ENCODE data around the gene CUBN. TPM values are rescaled to one million over a fixed set of nuclear protein-coding genes. Genes with fewer than 3 reads are reported as not detected.

Gene CUBN
- total and polyA plus RNA-seq, 10 of the 15 experiments (the other 5 are each of a cell fraction or from before 2014, with no cell fraction given), result under 0.01 to 0.14 (median 0.02) TPM; not detected in 6

DNA sequence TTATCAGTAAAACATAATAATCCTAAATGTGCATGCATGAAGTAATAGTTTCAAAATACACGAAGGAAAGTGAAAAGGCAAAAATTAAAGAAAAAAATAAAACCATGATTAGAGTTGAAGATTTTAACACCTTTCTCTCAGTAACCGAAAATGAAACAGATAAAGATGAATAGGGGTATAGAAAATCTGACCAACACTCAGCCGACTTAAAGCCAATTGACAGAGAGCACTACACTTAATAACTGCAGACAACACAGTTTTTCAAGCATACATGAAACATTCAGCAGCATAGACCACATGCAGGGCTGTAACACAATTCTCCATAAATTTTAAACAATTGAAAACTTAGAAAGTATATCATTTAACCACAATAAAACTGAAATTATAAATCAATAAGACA, 76.1 kb downstream of the CUBN start:
- ATAC-seq, result no peak
- CTCF ChIA-PET, result no interaction called here
- H3K27me3 ChIP-seq (replicated peaks in 1 of 2; ENCODE audit: control insufficient read depth in 2 of 2, insufficient read depth in 2 of 2, low read length in 1 of 2), result no peaks in the 10 kb centered on the region
- RAD21 ChIA-PET (ENCODE audit: unreplicated experiment), result no interaction called here
- no peaks in the 10 kb centered on the region for H3K4me1 ChIP-seq (ENCODE audit: control insufficient read depth, insufficient read depth, low read length)
- POLR2A ChIA-PET, result no interaction called here
- BruUV-seq (replicated peaks), result no TSS peak
- no peaks in the 10 kb centered on the region for H4K20me1 ChIP-seq (ENCODE audit: control insufficient read depth, insufficient read depth)
- TF ChIP-seq MTA3 (IDR thresholded peaks at IDR 0.05; ENCODE audit: borderline replicate concordance, low read length) (no peak), CREM (IDR thresholded peaks at IDR 0.05; ENCODE audit: low read depth) (no peak)
- in situ Hi-C loops (cut with MboI), result no loop called here
- no peak overlapping the region for H3K4me2 ChIP-seq (ENCODE audit: control insufficient read depth, insufficient read depth)
- intact Hi-C loops (cut with micrococcal nuclease; ENCODE audit: unreplicated experiment), result no loop called here
- FAIRE-seq, result no peak
- SMC1A ChIA-PET (ENCODE audit: uncharacterized antibody, unreplicated experiment), result no interaction called here
- WGBS (ENCODE audit: insufficient coverage, insufficient replicate concordance, low lambda C conversion rate, missing lambda C conversion rate), result 40% methylated on average over 3 of the region's 3 CpGs
- no peak overlapping the region for H2AFZ ChIP-seq (ENCODE audit: control insufficient read depth, low read depth, low read length)
- no peak overlapping the region for H3K9ac ChIP-seq (ENCODE audit: control insufficient read depth, insufficient read depth, low read length)
- no peaks in the 10 kb centered on the region for H3K36me3 ChIP-seq (ENCODE audit: control insufficient read depth in 2 of 2, insufficient read depth in 2 of 2, low read length in 1 of 2)
- H3K79me2 ChIP-seq (ENCODE audit: control insufficient read depth, insufficient read depth, low read length), result no peaks in the 10 kb centered on the region
- no peak for DNase-seq (ENCODE audit: low read depth, low spot score)
- no peak overlapping the region for H3K27ac ChIP-seq (ENCODE audit: control insufficient read depth, insufficient read depth)
- H3K4me3 ChIP-seq, result no peak overlapping the region
- no peaks in the 10 kb centered on the region for H3K9me3 ChIP-seq (replicated peaks; ENCODE audit: control insufficient read depth, insufficient read depth, low read length)

DNA sequence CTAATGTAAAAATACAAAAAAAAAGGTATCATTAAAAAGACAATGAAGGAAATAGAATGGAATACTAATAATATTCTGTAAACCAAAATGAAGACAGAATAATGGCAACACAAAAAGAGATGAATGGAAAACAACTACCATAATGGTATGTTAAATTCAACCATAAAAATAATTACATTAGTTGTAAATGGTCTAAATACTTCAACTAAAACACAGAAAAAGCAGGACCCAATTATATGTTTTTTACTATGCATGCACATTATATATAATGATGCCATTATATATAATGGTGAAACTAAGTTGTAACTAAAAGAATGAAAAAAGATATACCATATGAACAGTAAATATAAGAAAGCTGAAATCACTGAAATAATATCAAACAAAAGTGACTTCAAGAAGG, 76.5 kb downstream of the CUBN start:
- Histone ChIP-seq H3K4me3 (no peak overlapping the region), H3K36me3 (ENCODE audit: control insufficient read depth in 2 of 2, insufficient read depth in 2 of 2, low read length in 1 of 2) (no peaks in the 10 kb centered on the region), H3K9me3 (replicated peaks; ENCODE audit: control insufficient read depth, insufficient read depth, low read length) (no peaks in the 10 kb centered on the region), H2AFZ (ENCODE audit: control insufficient read depth, low read depth, low read length) (no peak overlapping the region), H3K4me2 (ENCODE audit: control insufficient read depth, insufficient read depth) (no peak overlapping the region), H3K79me2 (ENCODE audit: control insufficient read depth, insufficient read depth, low read length) (no peaks in the 10 kb centered on the region), H3K4me1 (ENCODE audit: control insufficient read depth, insufficient read depth, low read length) (no peaks in the 10 kb centered on the region), H3K27ac (ENCODE audit: control insufficient read depth, insufficient read depth) (no peak overlapping the region), H3K9ac (ENCODE audit: control insufficient read depth, insufficient read depth, low read length) (no peak overlapping the region), H4K20me1 (ENCODE audit: control insufficient read depth, insufficient read depth) (no peaks in the 10 kb centered on the region), H3K27me3 (replicated peaks in 1 of 2; ENCODE audit: control insufficient read depth in 2 of 2, insufficient read depth in 2 of 2, low read length in 1 of 2) (no peaks in the 10 kb centered on the region)
- FAIRE-seq, result no peak
- ChIA-PET CTCF (no interaction called here), SMC1A (ENCODE audit: uncharacterized antibody, unreplicated experiment) (no interaction called here), RAD21 (ENCODE audit: unreplicated experiment) (no interaction called here), POLR2A (no interaction called here)
- intact Hi-C loops (cut with micrococcal nuclease; ENCODE audit: unreplicated experiment) (no loop called here), in situ Hi-C loops (cut with MboI) (no loop called here)
- TF ChIP-seq ZNF24 (IDR thresholded peaks at IDR 0.05), result no peak
- TF ChIP-seq EP300 (IDR thresholded peaks at IDR 0.05; ENCODE audit: borderline replicate concordance in 1 of 2, control insufficient read depth in 1 of 2, low read depth in 2 of 2, low read length in 2 of 2), result no peak
- TF ChIP-seq, protein P1, sequence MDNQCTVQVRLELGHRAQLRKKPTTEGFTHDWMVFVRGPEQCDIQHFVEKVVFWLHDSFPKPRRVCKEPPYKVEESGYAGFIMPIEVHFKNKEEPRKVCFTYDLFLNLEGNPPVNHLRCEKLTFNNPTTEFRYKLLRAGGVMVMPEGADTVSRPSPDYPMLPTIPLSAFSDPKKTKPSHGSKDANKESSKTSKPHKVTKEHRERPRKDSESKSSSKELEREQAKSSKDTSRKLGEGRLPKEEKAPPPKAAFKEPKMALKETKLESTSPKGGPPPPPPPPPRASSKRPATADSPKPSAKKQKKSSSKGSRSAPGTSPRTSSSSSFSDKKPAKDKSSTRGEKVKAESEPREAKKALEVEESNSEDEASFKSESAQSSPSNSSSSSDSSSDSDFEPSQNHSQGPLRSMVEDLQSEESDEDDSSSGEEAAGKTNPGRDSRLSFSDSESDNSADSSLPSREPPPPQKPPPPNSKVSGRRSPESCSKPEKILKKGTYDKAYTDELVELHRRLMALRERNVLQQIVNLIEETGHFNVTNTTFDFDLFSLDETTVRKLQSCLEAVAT (IDR thresholded peaks at IDR 0.05), result no peak
- no peak for TF ChIP-seq MTA3 (IDR thresholded peaks at IDR 0.05; ENCODE audit: borderline replicate concordance, low read length)
- TF ChIP-seq ZNF384 (IDR thresholded peaks at IDR 0.05; ENCODE audit: borderline replicate concordance, low read depth, low read length), result no peak
- BruUV-seq (replicated peaks), result no TSS peak
- DNase-seq (ENCODE audit: low read depth, low spot score), result no peak
- ATAC-seq, result no peak

Measured in GM12878 (cell line).